B cell (primary cell): ENCODE data around the gene EML3. TPM values are rescaled to one million over a fixed set of nuclear protein-coding genes. Genes with fewer than 3 reads are reported as not detected.
"Not testable (repeated sequence)": the region's sequence is repeated elsewhere in the genome, so short reads cannot be mapped to it uniquely, and the experiment has no call there.

Source experiments
- ATAC-seq: fragments of 200-7000 bp; cut with Tn5 transposase; one replicate; pipeline ENCODE4 v1.10.0; 2021; ENCODE audit warnings: low read depth, mild to moderate bottlenecking, moderate number of reproducible peaks, moderate library complexity
- CTCF ChIA-PET: fragments of 350-600 bp; sonication (Branson Sonifier 250); formaldehyde crosslinking; loops from one replicate; lab custom pipeline; 2021; ENCODE audit warnings: antibody characterized with exemption, inconsistent platforms; lab: Charles Lee
- POLR2A ChIA-PET: fragments of 350-600 bp; sonication (Branson Sonifier 250); formaldehyde crosslinking; loops from one replicate; lab custom pipeline; 2021; ENCODE audit warnings: antibody characterized with exemption; lab: Charles Lee
- DNase-seq: peaks from one replicate; pipeline ENCODE4 v3.0.0; 2013
- H2AFZ ChIP-seq: 2 replicates; pipeline ENCODE4 v1.6.1; 2012; ENCODE audit warnings: mild to moderate bottlenecking, low read depth, low read length; ENCODE audit not compliant: insufficient read depth, poor library complexity, severe bottlenecking
- H3K27ac ChIP-seq, 2 donors: 1 replicate in 1 of 2; 2 replicates in 1 of 2; pipeline ENCODE4 v1.5.1; 2012 to 2013; ENCODE audit warnings: low read length in 2 of 2, mild to moderate bottlenecking in 2 of 2, moderate library complexity in 1 of 2
- H3K27me3 ChIP-seq, 4 experiments: fragments of 200-600 bp in 1 of 4; sonication (generic) in 1 of 4; replicated peaks in 1 of 4; 1 replicate in 2 of 4; 2 replicates in 2 of 4; pipeline versions ENCODE4 v1.6.1 to v1.7.0; 2013 to 2016; ENCODE audit warnings: low read length in 3 of 4, mild to moderate bottlenecking in 2 of 4, mixed read lengths in 1 of 4, moderate library complexity in 1 of 4; ENCODE audit not compliant: insufficient read depth in 4 of 4, control insufficient read depth in 3 of 4; ENCODE audit errors: control extremely low read depth in 1 of 4
- H3K36me3 ChIP-seq, 2 experiments: replicated peaks in 1 of 2; 1 replicate in 1 of 2; 2 replicates in 1 of 2; pipeline versions ENCODE4 v1.6.1 to v1.7.1; 2013; ENCODE audit warnings: low read length in 1 of 2; ENCODE audit not compliant: insufficient read depth in 2 of 2, control insufficient read depth in 1 of 2; ENCODE audit errors: control extremely low read depth in 1 of 2, extremely low read depth in 1 of 2
- H3K4me1 ChIP-seq, 2 donors: fragments of 200-600 bp in 1 of 2; sonication (generic) in 1 of 2; 1 replicate in 1 of 2; 2 replicates in 1 of 2; pipeline versions ENCODE4 v1.5.1 to v1.6.1; 2013 to 2017; ENCODE audit warnings: low read length in 2 of 2; ENCODE audit not compliant: control insufficient read depth in 2 of 2, insufficient read depth in 2 of 2
- H3K4me2 ChIP-seq: replicated peaks from 2 replicates; pipeline ENCODE3; 2012; ENCODE audit warnings: mild to moderate bottlenecking, low read depth, low read length; ENCODE audit not compliant: poor library complexity, severe bottlenecking
- H3K4me3 ChIP-seq, 5 experiments: fragments of 200-600 bp in 1 of 5; sonication (generic) in 1 of 5; 1 replicate in 3 of 5; 2 replicates in 2 of 5; pipeline versions ENCODE4 v1.5.1 to v1.7.0; 2011 to 2016; ENCODE audit warnings: low read length in 4 of 5, mild to moderate bottlenecking in 4 of 5, low read depth in 2 of 5, control low read depth in 1 of 5, moderate library complexity in 1 of 5; ENCODE audit not compliant: insufficient read depth in 1 of 5; ENCODE audit errors: control extremely low read depth in 1 of 5, extremely low read depth in 1 of 5
- H3K79me2 ChIP-seq: fragments of 200-600 bp; sonication (generic); one replicate; pipeline ENCODE4 v1.6.0; 2016; ENCODE audit warnings: low read length; ENCODE audit not compliant: control insufficient read depth, insufficient read depth
- H3K9ac ChIP-seq: fragments of 200-600 bp; sonication (generic); 2 replicates; pipeline ENCODE4 v1.6.1; 2017; ENCODE audit warnings: mild to moderate bottlenecking, low read length, moderate library complexity
- H3K9me3 ChIP-seq, 3 donors: one replicate each; pipeline versions ENCODE4 v1.6.1 to v1.7.1; 2013; ENCODE audit warnings: low read length in 2 of 3; ENCODE audit not compliant: control insufficient read depth in 2 of 3, insufficient read depth in 1 of 3; ENCODE audit errors: control extremely low read depth in 1 of 3
- H4K20me1 ChIP-seq: 2 replicates; pipeline ENCODE4 v1.6.0; 2012; ENCODE audit warnings: mild to moderate bottlenecking, low read length; ENCODE audit not compliant: insufficient read depth, control insufficient read depth, poor library complexity, severe bottlenecking
- H3K27ac Mint-ChIP-seq: one replicate; pipeline ENCODE4 v1.8.0; 2021; ENCODE audit warnings: mixed read lengths
- H3K27me3 Mint-ChIP-seq: one replicate; pipeline ENCODE4 v1.8.0; 2021; ENCODE audit warnings: mixed read lengths
- H3K4me1 Mint-ChIP-seq: one replicate; pipeline ENCODE4 v1.8.0; 2021; ENCODE audit warnings: mixed read lengths
- H3K4me3 Mint-ChIP-seq: one replicate; pipeline ENCODE4 v1.8.0; 2021; ENCODE audit warnings: mixed read lengths
- H3K9me3 Mint-ChIP-seq: one replicate; pipeline ENCODE4 v1.8.0; 2022; ENCODE audit warnings: mixed read lengths; ENCODE audit not compliant: insufficient read depth
- EZH2 ChIP-seq: IDR thresholded peaks from 2 replicates; pipeline ENCODE4 v1.6.1; 2012; ENCODE audit warnings: borderline replicate concordance, low read depth, mild to moderate bottlenecking, moderate library complexity, low read length; ENCODE audit not compliant: insufficient read depth, poor library complexity, severe bottlenecking
- WGBS: methylation state at CpG from one replicate; pipeline ENCODE4 v1.1.5; 2013; ENCODE audit warnings: missing lambda C conversion rate; ENCODE audit not compliant: insufficient coverage; 5-methylcytosine and 5-hydroxymethylcytosine counted together
- intact Hi-C: fragments of 100-400 bp; cut with micrococcal nuclease; formaldehyde crosslinking; loops from one replicate; pipeline ENCODE4 v1.10.0; 2022
- polyA plus RNA-seq: library from polyadenylated mRNA; depleted of rRNA; stranded (reverse); fragments of >200 nt; gene quantifications from 2 replicates; pipeline ENCODE4 v1.2.3, GENCODE V29; 2012
- total RNA-seq, 2 donors: library from RNA; stranded (reverse); fragments of 120-200 nt in 1 of 2; gene quantifications; 1 replicate in 1 of 2; 2 replicates in 1 of 2; pipeline versions ENCODE4 v1.2.3 to v1.2.4, GENCODE V29; 2013 to 2022
- TF ChIP-seq, protein P1 (sequence below): fragments of 200-600 bp; IDR thresholded peaks from one replicate; pipeline ENCODE4 v1.8.0; 2022; ENCODE audit warnings: antibody characterized with exemption, mild to moderate bottlenecking

EML3 gene
- total and polyA plus RNA-seq, 2 donors (not counting 1 experiment from before 2014, with no cell fraction given), result 127 to 128 TPM

- Histone ChIP-seq H3K4me3 (no peak overlapping the region), H3K4me2 (no peak overlapping the region), H3K27ac (no peak overlapping the region), H3K9me3 (no peaks in the 10 kb centered on the region), H3K4me1 (no peaks in the 10 kb centered on the region), H4K20me1 (peaks cover 23% of the 10 kb centered on the region), H3K9ac (no peak overlapping the region), H2AFZ (no peak overlapping the region), H3K27me3 (no peaks in the 10 kb centered on the region), H3K79me2 (peaks cover 16% of the 10 kb centered on the region), H3K36me3 (peaks cover 18 to 67% of the 10 kb centered on the region in 2 experiments)
- no peak for ATAC-seq
- Mint-ChIP-seq H3K9me3 (no peaks in the 10 kb centered on the region), H3K27ac (no peak overlapping the region), H3K27me3 (no peaks in the 10 kb centered on the region), H3K4me3 (no peak overlapping the region), H3K4me1 (peaks cover 22% of the 10 kb centered on the region)
- intact Hi-C loops, result no loop called here
- DNase-seq, result no peak
- WGBS, result 99% methylated on average over 7 of the region's 8 CpGs
- ChIA-PET POLR2A (no interaction called here), CTCF (interaction anchor here (0.7 to 13.2 kb wide), 7 partner anchors 8 to 173 kb away, joined by 3 to 339 read pairs (median 5); partner anchors contain the start of gene EEF1G)
- no peak for TF ChIP-seq EZH2
- TF ChIP-seq, protein P1, sequence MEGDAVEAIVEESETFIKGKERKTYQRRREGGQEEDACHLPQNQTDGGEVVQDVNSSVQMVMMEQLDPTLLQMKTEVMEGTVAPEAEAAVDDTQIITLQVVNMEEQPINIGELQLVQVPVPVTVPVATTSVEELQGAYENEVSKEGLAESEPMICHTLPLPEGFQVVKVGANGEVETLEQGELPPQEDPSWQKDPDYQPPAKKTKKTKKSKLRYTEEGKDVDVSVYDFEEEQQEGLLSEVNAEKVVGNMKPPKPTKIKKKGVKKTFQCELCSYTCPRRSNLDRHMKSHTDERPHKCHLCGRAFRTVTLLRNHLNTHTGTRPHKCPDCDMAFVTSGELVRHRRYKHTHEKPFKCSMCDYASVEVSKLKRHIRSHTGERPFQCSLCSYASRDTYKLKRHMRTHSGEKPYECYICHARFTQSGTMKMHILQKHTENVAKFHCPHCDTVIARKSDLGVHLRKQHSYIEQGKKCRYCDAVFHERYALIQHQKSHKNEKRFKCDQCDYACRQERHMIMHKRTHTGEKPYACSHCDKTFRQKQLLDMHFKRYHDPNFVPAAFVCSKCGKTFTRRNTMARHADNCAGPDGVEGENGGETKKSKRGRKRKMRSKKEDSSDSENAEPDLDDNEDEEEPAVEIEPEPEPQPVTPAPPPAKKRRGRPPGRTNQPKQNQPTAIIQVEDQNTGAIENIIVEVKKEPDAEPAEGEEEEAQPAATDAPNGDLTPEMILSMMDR, result no peak
Measured at GRCh38 chr11:62566247-62566646, 46.3 kb downstream of the EML3 start.

GRCh38 chr11:62565100-62565802, 47.3 kb downstream of the EML3 start:
- H4K20me1 ChIP-seq, result peaks cover 30% of the 10 kb centered on the region
- ChIA-PET CTCF (interaction anchor here (0.6 to 13.2 kb wide), 9 partner anchors 8 to 172 kb away, joined by 3 to 339 read pairs (median 5); partner anchors contain the start of genes EEF1G and TUT1), POLR2A (interaction anchor here (0.6 to 0.7 kb wide), 2 partner anchors 199 to 359 kb away, joined by 3 read pairs; no protein-coding TSS in a partner anchor)
- H2AFZ ChIP-seq, result no peak overlapping the region
- no peak overlapping the region for H3K27ac ChIP-seq
- no peak for ATAC-seq
- H3K4me2 ChIP-seq, result no peak overlapping the region
- H3K79me2 ChIP-seq, result peaks cover 13% of the 10 kb centered on the region
- Mint-ChIP-seq H3K9me3 (no peaks in the 10 kb centered on the region), H3K4me3 (no peak overlapping the region), H3K27ac (peak overlapping the region; percentile 26), H3K4me1 (peaks cover 21% of the 10 kb centered on the region), H3K27me3 (no peaks in the 10 kb centered on the region)
- H3K27me3 ChIP-seq, result no peaks in the 10 kb centered on the region
- H3K9ac ChIP-seq, result no peak overlapping the region
- peaks cover 0 to 8% of the 10 kb centered on the region in 2 donors for H3K4me1 ChIP-seq
- TF ChIP-seq EZH2, result no peak
- WGBS, result 63% methylated on average over 2 of the region's 5 CpGs
- intact Hi-C loops, result no loop called here
- no peak for DNase-seq
- no peaks in the 10 kb centered on the region for H3K9me3 ChIP-seq
- peaks cover 14 to 64% of the 10 kb centered on the region in 2 experiments for H3K36me3 ChIP-seq
- H3K4me3 ChIP-seq, result no peak overlapping the region

- ChIA-PET POLR2A (interaction anchor here (1.7 to 2.0 kb wide), 2 partner anchors 10 to 137 kb away, joined by 6 to 7 read pairs; no protein-coding TSS in a partner anchor), CTCF (interaction anchor here (0.7 to 13.2 kb wide), 12 partner anchors 10 to 300 kb away, joined by 3 to 376 read pairs (median 6); partner anchors contain the start of genes AHNAK and EEF1G)
- H3K27ac Mint-ChIP-seq, result peak overlapping the region; percentile 32
- H3K27me3 Mint-ChIP-seq, intact Hi-C loops, ATAC-seq, H3K4me2 ChIP-seq, H3K27me3 ChIP-seq, H3K9me3 ChIP-seq, H3K9me3 Mint-ChIP-seq, H3K9ac ChIP-seq, H3K27ac ChIP-seq, DNase-seq, H3K4me3 ChIP-seq, H3K4me3 Mint-ChIP-seq, H2AFZ ChIP-seq: not testable (repeated sequence)
- 100% methylated on average over 1 of the region's 3 CpGs for WGBS
- H4K20me1 ChIP-seq, result peaks cover 15% of the 10 kb centered on the region
- peaks cover 10% of the 10 kb centered on the region for H3K79me2 ChIP-seq
- peaks cover 13 to 29% of the 10 kb centered on the region in 2 donors for H3K4me1 ChIP-seq
- peaks cover 29% of the 10 kb centered on the region for H3K4me1 Mint-ChIP-seq
- H3K36me3 ChIP-seq, result peaks cover 17 to 55% of the 10 kb centered on the region in 2 experiments
Measured at GRCh38 chr11:62561677-62562230, 50.8 kb downstream of the EML3 start.
